ENCODE data around the gene GABPA.
A peak's percentile ranks its signal among the peaks of the same experiment; 100 is the strongest.
"Not testable (repeated sequence)": the region's sequence is repeated elsewhere in the genome, so short reads cannot be mapped to it uniquely, and the experiment has no call there.

Gene GABPA

GRCh38 chr21:25734904-25735645 is at the start of gene GABPA, which contains the start of gene ATP5PF:
Gene GABPA, plus strand, starts transcription at chr21:25734972. Its CDS starts 6,627 bp downstream, at chr21:25741599.
Gene ATP5PF, minus strand, starts transcription at chr21:25734904. Its CDS starts 5,110 bp downstream, at chr21:25729794.
- DNase-seq = peak; percentile 97

- DNase-seq = no peak
Measured at GRCh38 chr21:25687787-25688186, 47.0 kb upstream of the GABPA start.

- DNase-seq = no peak
Measured at GRCh38 chr21:25688275-25689155, 46.3 kb upstream of the GABPA start.

- no peak for DNase-seq
Measured at GRCh38 chr21:25689226-25689625, 45.5 kb upstream of the GABPA start.

- DNase-seq = no peak
Measured at GRCh38 chr21:25691976-25692375, 42.8 kb upstream of the GABPA start.

GRCh38 chr21:25695461-25695860 is 39.3 kb upstream of the GABPA start:
- DNase-seq = not testable (repeated sequence)

- no peak for DNase-seq
Measured at GRCh38 chr21:25700741-25701140, 34.0 kb upstream of the GABPA start.

- DNase-seq = no peak
Measured at GRCh38 chr21:25701529-25701928, 33.2 kb upstream of the GABPA start.

- peak; percentile 63 for DNase-seq
Measured at GRCh38 chr21:25708467-25709065, 26.2 kb upstream of the GABPA start.

- DNase-seq = no peak
Measured at GRCh38 chr21:25709684-25710265, 25.0 kb upstream of the GABPA start.

- no peak for DNase-seq
Measured at GRCh38 chr21:25710550-25710949, 24.2 kb upstream of the GABPA start.

GRCh38 chr21:25714066-25714465 is 20.7 kb upstream of the GABPA start:
- DNase-seq = not testable (repeated sequence)

- no peak for DNase-seq
Measured at GRCh38 chr21:25717491-25718147, 17.2 kb upstream of the GABPA start.

GRCh38 chr21:25721987-25722386 is 12.8 kb upstream of the GABPA start:
- no peak for DNase-seq

GRCh38 chr21:25722631-25723030 is 12.1 kb upstream of the GABPA start:
- DNase-seq = no peak

- no peak for DNase-seq
Measured at GRCh38 chr21:25732091-25732760, 2.5 kb upstream of the GABPA start.

GRCh38 chr21:25733859-25734653 is 716 bp upstream of the GABPA start:
- DNase-seq = peak; percentile 16

GRCh38 chr21:25734654-25734903 is 193 bp upstream of the GABPA start:
- no peak for DNase-seq

GRCh38 chr21:25735646-25736597 is 1.1 kb downstream of the GABPA start:
- DNase-seq = peak; percentile 67

GRCh38 chr21:25737421-25737820 is 2.6 kb downstream of the GABPA start:
- no peak for DNase-seq
